NT2/D1 (cell line): ENCODE data around the gene CAMK1G.

Experiments
- DNase-seq: peaks from one replicate; pipeline ENCODE4 v3.0.0-alpha.2; 2011; ENCODE audit warnings: low read depth, low spot score
- H3K27me3 ChIP-seq: 2 replicates; pipeline ENCODE4 v1.6.0; 2011; ENCODE audit warnings: mild to moderate bottlenecking; ENCODE audit not compliant: insufficient read length, insufficient read depth
- H3K36me3 ChIP-seq: 2 replicates; pipeline ENCODE4 v1.6.1; 2011; ENCODE audit warnings: mild to moderate bottlenecking, low read length, mixed read lengths; ENCODE audit not compliant: insufficient read depth, insufficient read length
- H3K4me1 ChIP-seq: 2 replicates; pipeline ENCODE4 v1.5.1; 2011; ENCODE audit not compliant: insufficient read depth, insufficient read length
- H3K4me3 ChIP-seq: 2 replicates; pipeline ENCODE4 v1.5.1; 2011; ENCODE audit warnings: low read depth; ENCODE audit not compliant: insufficient read length
- H3K9ac ChIP-seq: 2 replicates; pipeline ENCODE4 v1.6.0; 2011; ENCODE audit warnings: low read depth; ENCODE audit not compliant: insufficient read length
- H3K9me3 ChIP-seq: 2 replicates; pipeline ENCODE4 v1.5.1; 2011; ENCODE audit warnings: mild to moderate bottlenecking, low read length; ENCODE audit not compliant: insufficient read depth
- SUZ12 ChIP-seq: IDR thresholded peaks from 2 replicates; pipeline ENCODE4 v1.6.1; 2011; ENCODE audit not compliant: insufficient read length, insufficient read depth; ENCODE audit errors: extremely low read depth
- YY1 ChIP-seq: IDR thresholded peaks from 2 replicates; pipeline ENCODE4 v1.6.1; 2011; ENCODE audit not compliant: insufficient read length, insufficient read depth
- ZNF274 ChIP-seq: IDR thresholded peaks from 2 replicates; pipeline ENCODE4 v1.6.1; 2011; ENCODE audit warnings: mild to moderate bottlenecking, low read depth, low read length

The CAMK1G gene

DNA sequence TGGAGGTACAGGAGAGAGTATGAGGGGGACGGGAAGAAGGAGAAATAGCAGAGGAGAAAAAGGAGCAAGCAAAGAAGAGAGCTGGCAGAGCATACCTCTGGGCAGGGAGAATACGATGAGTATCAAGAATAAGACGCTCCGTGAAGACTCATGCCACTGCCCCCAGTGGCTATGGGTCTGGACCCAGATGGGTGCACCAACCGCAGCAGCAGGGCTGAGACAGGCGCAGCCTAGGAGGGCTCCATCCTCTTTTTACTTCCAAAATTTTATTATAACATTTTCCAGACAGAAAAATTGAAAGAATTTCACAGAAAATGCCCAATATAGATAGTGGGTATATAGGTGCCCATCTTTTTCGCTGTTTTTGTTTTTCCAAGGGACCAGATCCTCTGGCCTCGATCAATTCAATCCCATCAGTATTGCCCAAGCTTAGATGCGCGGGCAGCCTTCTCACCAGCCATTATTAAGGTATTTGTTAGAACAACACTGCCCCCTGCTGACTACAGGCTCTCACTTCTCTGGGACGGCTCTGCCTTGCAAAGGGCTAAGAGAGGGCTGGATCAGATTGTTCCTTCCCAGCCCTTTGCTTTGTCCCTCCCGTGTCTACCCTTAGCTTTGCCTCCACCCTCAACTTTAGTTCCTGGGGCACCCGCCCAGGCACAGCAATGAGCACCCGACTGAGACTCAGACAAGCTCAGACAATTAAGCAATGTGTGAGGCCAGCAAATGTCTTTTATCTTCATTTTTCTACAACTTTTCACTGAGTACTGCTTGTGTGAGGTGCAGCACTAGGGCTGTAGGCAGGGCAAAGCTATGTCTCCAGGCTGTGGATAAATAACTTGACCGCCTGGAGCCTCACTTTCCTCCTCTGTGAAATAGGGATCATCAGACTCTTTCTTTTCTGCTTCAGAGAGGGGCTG is 17.5 kb upstream of the CAMK1G start:
- H3K36me3 ChIP-seq = no peaks in the 10 kb centered on the region
- no peak for TF ChIP-seq SUZ12
- TF ChIP-seq ZNF274 = no peak
- TF ChIP-seq YY1 = no peak
- peak; percentile 96 for DNase-seq

DNA sequence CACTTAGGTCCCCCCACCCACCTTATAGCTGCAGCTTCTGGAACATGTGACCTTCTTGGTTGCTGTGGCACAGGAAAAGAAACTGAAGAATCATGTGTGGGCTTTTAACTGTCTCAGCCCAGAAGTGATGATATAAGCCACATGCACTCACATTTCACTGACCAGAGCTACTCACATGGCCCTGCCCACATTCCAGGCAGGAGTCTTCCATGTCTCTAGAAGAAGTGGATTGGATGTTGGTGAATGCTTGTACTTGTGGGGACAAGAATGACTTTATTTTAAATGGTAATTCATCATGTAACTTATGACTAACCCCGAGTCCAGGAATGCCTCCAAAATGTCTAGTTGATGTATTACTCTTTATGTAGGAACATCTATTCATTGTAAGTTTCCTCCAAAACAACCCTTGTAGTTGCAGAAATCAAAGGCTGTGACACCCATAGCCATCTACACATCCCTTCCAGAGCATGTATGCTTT is 15.8 kb upstream of the CAMK1G start:
- no peak for DNase-seq
- Histone ChIP-seq H3K9ac (no peak overlapping the region), H3K36me3 (no peaks in the 10 kb centered on the region)

More for the DNA sequence above, 17.5 kb upstream of the CAMK1G start:
- no peaks in the 10 kb centered on the region for H3K9me3 ChIP-seq
- peaks cover 12% of the 10 kb centered on the region for H3K27me3 ChIP-seq
- no peaks in the 10 kb centered on the region for H3K4me1 ChIP-seq
- no peak overlapping the region for H3K4me3 ChIP-seq
- H3K9ac ChIP-seq = no peak overlapping the region

DNA sequence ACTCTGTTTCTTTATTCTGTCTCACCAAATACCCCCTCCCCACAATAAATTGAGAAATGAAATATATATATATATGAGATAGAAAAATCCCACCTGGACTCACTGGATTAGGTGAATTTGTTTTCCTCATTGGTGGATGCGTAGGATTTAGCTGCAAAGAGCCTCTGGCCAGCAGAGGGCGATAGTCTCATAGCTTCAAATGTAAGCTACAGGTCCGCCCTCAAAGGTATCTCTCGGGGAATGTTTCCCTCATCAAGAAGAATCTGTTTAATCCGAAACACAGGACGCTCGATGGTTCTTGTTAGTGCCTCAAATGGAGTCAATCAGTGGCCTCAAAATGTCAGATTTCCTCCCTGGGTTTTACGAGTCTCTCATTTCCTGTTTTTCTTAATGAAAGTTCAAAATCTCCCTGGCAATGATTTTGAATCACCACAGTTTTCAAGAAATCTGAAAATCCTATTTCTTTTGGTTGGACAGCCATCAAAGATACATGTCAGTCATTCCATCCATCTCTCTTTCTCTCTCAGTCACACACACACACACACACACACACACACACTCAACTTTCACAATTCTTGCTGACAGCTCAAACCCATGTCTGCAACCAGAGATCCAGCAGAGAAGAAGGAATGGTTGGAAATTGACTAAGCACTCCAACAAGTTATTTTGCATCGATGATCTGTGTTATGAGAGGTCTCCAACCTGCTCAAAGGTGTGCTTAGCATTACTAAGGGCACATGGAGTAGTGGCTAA is 13.9 kb upstream of the CAMK1G start:
- Histone ChIP-seq H3K27me3 (peaks cover 12% of the 10 kb centered on the region), H3K36me3 (no peaks in the 10 kb centered on the region), H3K9me3 (no peaks in the 10 kb centered on the region), H3K4me3 (no peak overlapping the region), H3K4me1 (no peaks in the 10 kb centered on the region), H3K9ac (no peak overlapping the region)
- TF ChIP-seq ZNF274 = no peak
- TF ChIP-seq YY1 = no peak
- no peak for TF ChIP-seq SUZ12
- peak; percentile 93 for DNase-seq

More for the DNA sequence above, 15.8 kb upstream of the CAMK1G start:
- no peaks in the 10 kb centered on the region for H3K9me3 ChIP-seq
- no peak overlapping the region for H3K4me3 ChIP-seq
- H3K4me1 ChIP-seq = no peaks in the 10 kb centered on the region
- TF ChIP-seq SUZ12 (no peak), ZNF274 (no peak), YY1 (no peak)
- peaks cover 12% of the 10 kb centered on the region for H3K27me3 ChIP-seq

DNA sequence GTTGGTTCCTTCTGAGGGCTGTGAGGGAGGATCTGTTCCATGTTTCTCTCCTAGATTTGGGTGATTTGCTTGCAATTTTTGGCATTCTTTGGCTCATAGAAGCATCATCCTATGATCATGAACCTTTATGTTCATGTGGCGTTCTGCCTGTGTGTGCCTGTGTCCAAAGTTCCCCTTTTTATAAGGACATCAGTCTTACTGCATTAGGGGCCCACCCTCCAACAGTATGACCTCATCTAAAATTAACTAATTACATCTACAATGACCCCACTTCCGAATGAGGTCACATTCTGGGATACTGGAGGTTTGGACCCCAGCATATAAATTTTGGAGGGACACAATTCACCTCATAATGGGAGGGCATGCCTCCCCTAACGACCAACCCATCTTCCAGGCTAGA is 12.8 kb upstream of the CAMK1G start:
- DNase-seq = no peak
- Histone ChIP-seq H3K9me3 (no peaks in the 10 kb centered on the region), H3K4me1 (no peaks in the 10 kb centered on the region), H3K9ac (no peak overlapping the region), H3K27me3 (peaks cover 3% of the 10 kb centered on the region), H3K36me3 (no peaks in the 10 kb centered on the region), H3K4me3 (no peak overlapping the region)
- TF ChIP-seq SUZ12 (no peak), ZNF274 (no peak), YY1 (no peak)

DNA sequence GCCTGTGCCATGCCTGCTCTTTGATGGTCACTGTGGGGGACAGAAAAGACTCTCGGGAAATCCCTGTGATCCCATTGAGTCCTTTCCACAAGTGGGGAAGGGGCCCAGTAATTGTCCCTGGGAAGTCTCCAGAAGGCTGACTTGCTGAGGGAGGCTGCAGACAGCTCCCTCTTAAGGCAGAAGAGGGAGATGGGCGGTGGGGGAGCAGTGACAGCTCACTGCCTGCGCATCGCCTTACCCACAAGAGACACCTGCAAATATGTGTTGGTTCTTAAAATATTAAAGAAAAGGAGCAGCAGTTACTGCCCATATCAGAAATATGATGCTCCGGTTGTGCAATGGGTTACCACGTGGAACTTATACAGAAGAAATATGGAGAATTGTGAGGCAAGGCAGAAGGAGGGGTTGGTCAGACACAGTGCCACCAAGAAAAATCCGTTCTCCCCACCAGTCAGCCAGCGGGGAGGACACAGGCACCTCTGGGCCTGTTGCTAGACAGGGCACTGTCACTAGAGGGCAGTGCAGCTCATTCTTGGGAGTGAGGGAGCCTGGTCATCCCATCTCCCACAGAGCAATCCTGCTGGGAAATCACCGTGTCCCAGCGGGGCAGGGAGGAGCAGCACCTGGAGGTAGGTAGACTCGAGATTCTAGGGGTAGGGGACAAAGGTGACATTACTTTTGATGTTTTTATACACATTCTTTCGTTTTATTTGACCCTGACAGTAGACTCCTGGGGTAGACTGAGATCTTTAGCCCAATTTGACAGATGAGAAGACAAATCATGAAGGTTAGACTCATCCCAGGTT is 6.9 kb upstream of the CAMK1G start:
- no peak overlapping the region for H3K4me3 ChIP-seq
- no peaks in the 10 kb centered on the region for H3K9me3 ChIP-seq
- DNase-seq = peak; percentile 66
- peaks cover 2% of the 10 kb centered on the region for H3K4me1 ChIP-seq
- no peak for TF ChIP-seq ZNF274
- TF ChIP-seq SUZ12 = no peak
- TF ChIP-seq YY1 = no peak
- no peak overlapping the region for H3K9ac ChIP-seq
- no peaks in the 10 kb centered on the region for H3K36me3 ChIP-seq
- H3K27me3 ChIP-seq = no peaks in the 10 kb centered on the region

DNA sequence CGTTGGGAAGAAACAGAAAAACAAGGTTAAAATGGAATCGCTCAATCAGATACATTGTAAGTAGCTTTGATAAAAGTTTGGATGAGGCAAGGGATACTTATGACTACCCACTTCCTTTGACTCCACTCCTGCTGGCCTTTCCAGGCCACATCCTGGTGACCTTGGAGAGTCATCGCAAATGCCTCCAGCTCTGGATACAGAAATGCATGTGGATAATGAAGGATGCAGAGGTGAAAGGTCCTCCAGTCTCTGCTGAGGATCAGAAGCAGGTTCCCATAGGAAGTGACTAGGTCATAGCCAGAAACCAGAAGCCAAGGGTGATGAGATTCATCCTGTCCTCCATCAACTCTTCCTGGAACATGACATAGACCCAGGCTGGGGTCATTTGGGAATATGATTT is 6.2 kb upstream of the CAMK1G start:
- H3K9me3 ChIP-seq = no peaks in the 10 kb centered on the region
- peaks cover 2% of the 10 kb centered on the region for H3K4me1 ChIP-seq
- no peaks in the 10 kb centered on the region for H3K36me3 ChIP-seq
- DNase-seq = no peak
- no peak overlapping the region for H3K9ac ChIP-seq
- no peaks in the 10 kb centered on the region for H3K27me3 ChIP-seq
- no peak overlapping the region for H3K4me3 ChIP-seq
- TF ChIP-seq ZNF274 = no peak
- TF ChIP-seq YY1 = no peak
